Muscle layer of duodenum (tissue), 2 donors: ENCODE measurements around the gene LGI1.
A peak's percentile ranks its signal among the peaks of the same experiment; 100 is the strongest.

Source experiments
- H3K27ac ChIP-seq: one replicate; pipeline ENCODE4 v1.7.0; 2013; ENCODE audit warnings: mild to moderate bottlenecking, low read length
- H3K27me3 ChIP-seq: one replicate; pipeline ENCODE4 v1.7.0; 2013; ENCODE audit warnings: low read depth, mild to moderate bottlenecking, control low read depth, low read length
- H3K36me3 ChIP-seq, 2 donors: one replicate each; pipeline ENCODE4 v1.7.0; 2013; ENCODE audit warnings: low read length in 2 of 2, control low read depth in 1 of 2, mild to moderate bottlenecking in 1 of 2; ENCODE audit not compliant: insufficient read depth in 2 of 2, control insufficient read depth in 1 of 2
- H3K4me1 ChIP-seq, 2 donors: one replicate each; pipeline ENCODE4 v1.7.0; 2013; ENCODE audit warnings: low read length in 2 of 2, mild to moderate bottlenecking in 2 of 2, control low read depth in 1 of 2, moderate library complexity in 1 of 2; ENCODE audit not compliant: insufficient read depth in 2 of 2, control insufficient read depth in 1 of 2
- H3K4me3 ChIP-seq, 2 donors: one replicate each; pipeline ENCODE4 v1.7.0; 2013; ENCODE audit warnings: low read length in 2 of 2, low read depth in 1 of 2, mild to moderate bottlenecking in 1 of 2
- H3K9me3 ChIP-seq, 2 donors: one replicate each; pipeline ENCODE4 v1.7.0; 2013; ENCODE audit warnings: low read length in 2 of 2, control low read depth in 1 of 2, mild to moderate bottlenecking in 1 of 2; ENCODE audit not compliant: control insufficient read depth in 1 of 2
- donor health status: healthy.

The LGI1 gene

DNA sequence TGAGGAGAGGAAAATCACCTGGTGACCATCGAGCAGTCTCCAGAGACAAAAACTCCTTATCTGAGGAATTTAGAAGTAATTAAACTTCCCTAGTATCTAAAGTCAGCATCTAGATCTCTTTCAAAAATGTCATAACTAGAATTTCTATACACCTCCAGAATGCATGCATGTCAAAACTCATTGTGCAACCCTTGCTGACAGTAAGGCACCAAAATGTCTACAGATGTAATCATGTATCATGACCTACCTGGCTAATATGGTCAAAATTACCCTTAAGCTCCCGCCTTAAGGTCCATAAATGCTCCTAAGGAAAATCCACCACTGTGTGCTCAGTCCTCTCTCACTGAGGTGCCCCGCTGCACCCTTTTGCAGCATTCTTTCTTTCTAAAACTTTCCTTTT is 16.4 kb upstream of the LGI1 start:
- no peaks in the 10 kb centered on the region for H3K27me3 ChIP-seq
- no peaks in the 10 kb centered on the region for H3K9me3 ChIP-seq
- no peaks in the 10 kb centered on the region for H3K36me3 ChIP-seq
- H3K4me3 ChIP-seq, result no peak overlapping the region
- no peak overlapping the region for H3K27ac ChIP-seq
- H3K4me1 ChIP-seq, result no peaks in the 10 kb centered on the region

DNA sequence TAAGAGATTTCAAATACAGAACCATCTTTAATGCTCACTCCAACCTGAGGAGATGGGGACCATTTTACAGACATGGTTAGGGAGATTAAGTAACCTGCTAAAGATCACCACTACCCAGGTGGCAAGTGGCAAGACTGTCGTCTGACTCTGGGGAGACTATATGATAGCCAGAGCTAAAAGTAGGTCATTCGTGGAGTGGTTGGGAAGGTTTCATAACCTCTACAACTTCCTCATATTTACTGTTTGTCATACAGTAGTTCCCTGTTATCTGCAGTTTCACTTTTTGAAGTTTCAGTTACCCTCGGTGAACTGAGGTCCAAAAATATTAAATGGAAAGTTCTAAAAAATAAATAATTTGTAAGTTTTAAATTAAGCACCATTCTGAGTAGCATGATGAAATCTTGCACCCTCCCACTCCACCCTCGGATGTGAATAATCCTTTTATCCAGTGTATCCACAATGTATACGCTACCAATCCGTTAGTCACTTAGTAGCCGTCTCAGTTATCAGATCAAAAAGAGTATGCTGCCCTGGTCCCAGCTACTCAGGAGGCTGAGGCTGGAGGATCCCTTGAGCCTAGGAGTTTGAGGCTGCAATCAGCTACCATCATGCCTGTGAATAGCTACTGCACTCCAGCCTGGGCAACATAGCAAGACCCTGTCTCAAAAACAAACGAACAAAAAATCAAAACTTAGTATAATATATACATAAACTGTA is 14.9 kb upstream of the LGI1 start:
- Histone ChIP-seq H3K9me3 (no peaks in the 10 kb centered on the region), H3K4me3 (no peak overlapping the region), H3K27ac (no peak overlapping the region), H3K27me3 (no peaks in the 10 kb centered on the region), H3K36me3 (no peaks in the 10 kb centered on the region), H3K4me1 (peaks cover 0 to 7% of the 10 kb centered on the region in 2 donors)

- Histone ChIP-seq H3K27me3 (no peaks in the 10 kb centered on the region), H3K9me3 (no peaks in the 10 kb centered on the region), H3K4me1 (peaks cover 11 to 12% of the 10 kb centered on the region in 2 donors), H3K4me3 (no peak overlapping the region), H3K27ac (no peak overlapping the region), H3K36me3 (no peaks in the 10 kb centered on the region)
Observed at GRCh38 chr10:93745408-93746065, 12.2 kb upstream of the LGI1 start.

DNA sequence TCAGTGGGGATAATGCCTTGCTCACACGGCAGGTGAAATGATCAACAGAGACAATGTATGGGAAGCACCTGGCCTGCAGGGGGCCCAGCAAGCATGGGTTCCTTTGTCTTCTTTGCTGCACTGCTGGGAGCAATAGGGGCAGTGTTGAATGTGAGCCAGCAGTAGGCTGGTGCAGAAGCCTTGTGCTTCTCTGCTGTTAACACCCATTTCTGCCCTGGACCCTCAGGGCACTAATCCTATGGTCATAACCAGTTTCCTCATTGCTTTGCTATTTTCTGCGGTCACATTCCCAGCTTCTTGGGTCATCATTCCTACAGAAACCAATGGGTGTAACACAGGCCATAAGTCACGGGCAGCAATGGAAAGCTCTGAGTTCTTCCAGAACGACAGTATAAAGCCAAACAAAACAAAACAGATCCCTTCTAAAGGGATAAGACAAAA is 10.9 kb upstream of the LGI1 start:
- Histone ChIP-seq H3K27me3 (no peaks in the 10 kb centered on the region), H3K4me3 (no peak overlapping the region), H3K4me1 (peaks cover 12 to 16% of the 10 kb centered on the region in 2 donors), H3K27ac (no peak overlapping the region), H3K9me3 (no peaks in the 10 kb centered on the region), H3K36me3 (no peaks in the 10 kb centered on the region)

- no peaks in the 10 kb centered on the region for H3K36me3 ChIP-seq
- H3K4me3 ChIP-seq, result no peak overlapping the region
- no peaks in the 10 kb centered on the region for H3K9me3 ChIP-seq
- H3K4me1 ChIP-seq, result peaks cover 12 to 36% of the 10 kb centered on the region in 2 donors
- H3K27ac ChIP-seq, result no peak overlapping the region
- no peaks in the 10 kb centered on the region for H3K27me3 ChIP-seq
Observed at GRCh38 chr10:93749218-93749799, 8.4 kb upstream of the LGI1 start.

DNA sequence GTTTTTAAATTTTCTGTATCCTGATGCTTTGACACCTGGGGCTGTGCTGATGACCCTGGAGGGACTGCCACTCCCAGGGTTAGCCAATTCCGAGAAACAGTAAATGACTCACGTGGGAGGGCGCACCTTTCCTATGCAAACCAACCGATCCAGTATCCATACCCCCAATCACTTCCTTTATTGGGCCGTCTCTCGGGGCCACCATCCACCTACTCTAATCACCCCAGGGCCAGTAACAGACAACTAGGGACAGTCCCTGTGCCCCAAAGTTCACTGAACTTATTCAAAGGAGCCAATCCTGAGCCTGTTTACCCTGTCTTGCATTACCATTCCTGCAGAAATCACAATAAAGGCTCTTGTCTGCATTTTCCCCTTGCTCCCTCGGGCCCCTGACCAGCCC is 6.6 kb upstream of the LGI1 start:
- Histone ChIP-seq H3K4me1 (peaks cover 12 to 36% of the 10 kb centered on the region in 2 donors), H3K4me3 (no peak overlapping the region)

DNA sequence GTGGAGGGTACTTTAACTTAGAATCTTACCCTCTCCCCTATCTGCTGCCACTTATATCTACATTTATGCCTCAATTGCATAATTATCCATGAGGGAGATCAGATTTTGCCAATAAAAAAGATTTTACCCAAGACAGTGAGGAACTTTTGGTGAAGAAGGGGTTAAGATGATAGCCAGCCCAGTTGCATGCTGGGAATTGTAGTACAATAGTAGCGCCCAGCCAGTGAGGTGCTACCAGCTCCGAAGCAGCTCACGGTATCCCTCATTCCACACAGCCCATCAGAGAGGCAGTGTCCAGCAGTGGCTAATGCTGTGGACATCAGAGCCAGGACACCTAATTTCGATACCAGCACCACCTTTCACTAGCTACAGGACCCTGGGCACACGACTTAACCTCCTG is 5.9 kb upstream of the LGI1 start:
- Histone ChIP-seq H3K4me3 (peak overlapping the region; percentile 39 to 52), H3K36me3 (no peaks in the 10 kb centered on the region), H3K27me3 (no peaks in the 10 kb centered on the region), H3K9me3 (no peaks in the 10 kb centered on the region), H3K4me1 (peaks cover 9 to 36% of the 10 kb centered on the region in 2 donors), H3K27ac (no peak overlapping the region)

More for the DNA sequence above, 6.6 kb upstream of the LGI1 start:
- Histone ChIP-seq H3K27me3 (no peaks in the 10 kb centered on the region), H3K9me3 (no peaks in the 10 kb centered on the region), H3K27ac (no peak overlapping the region), H3K36me3 (no peaks in the 10 kb centered on the region)

DNA sequence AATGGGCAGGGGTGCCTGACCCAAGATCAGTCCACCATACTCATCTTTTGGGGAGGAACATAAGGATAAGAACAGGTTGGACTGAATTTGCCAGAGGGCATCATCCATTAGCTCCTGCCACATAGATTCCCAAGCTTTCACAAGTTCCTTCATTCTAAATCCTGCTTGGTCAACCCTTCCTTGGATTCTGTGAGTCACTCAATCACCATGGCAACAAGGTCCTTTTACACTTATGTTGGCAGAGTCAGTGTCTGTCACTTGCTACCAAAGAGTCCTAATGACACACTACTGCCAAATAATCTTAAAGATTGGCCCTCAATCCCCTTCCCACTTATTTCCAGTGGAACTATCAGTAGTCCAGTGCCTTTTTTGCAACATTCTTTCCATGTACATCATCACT is 5.0 kb upstream of the LGI1 start:
- H3K9me3 ChIP-seq, result no peaks in the 10 kb centered on the region
- no peak overlapping the region for H3K4me3 ChIP-seq
- H3K27ac ChIP-seq, result peak overlapping the region; percentile 46
- H3K4me1 ChIP-seq, result peaks cover 5 to 36% of the 10 kb centered on the region in 2 donors
- H3K27me3 ChIP-seq, result no peaks in the 10 kb centered on the region
- no peaks in the 10 kb centered on the region for H3K36me3 ChIP-seq

- no peaks in the 10 kb centered on the region for H3K9me3 ChIP-seq
- peaks cover 5 to 33% of the 10 kb centered on the region in 2 donors for H3K4me1 ChIP-seq
- no peak overlapping the region for H3K4me3 ChIP-seq
- H3K36me3 ChIP-seq, result no peaks in the 10 kb centered on the region
- no peak overlapping the region for H3K27ac ChIP-seq
- H3K27me3 ChIP-seq, result no peaks in the 10 kb centered on the region
Observed at GRCh38 chr10:93753621-93754250, 4.0 kb upstream of the LGI1 start.

DNA sequence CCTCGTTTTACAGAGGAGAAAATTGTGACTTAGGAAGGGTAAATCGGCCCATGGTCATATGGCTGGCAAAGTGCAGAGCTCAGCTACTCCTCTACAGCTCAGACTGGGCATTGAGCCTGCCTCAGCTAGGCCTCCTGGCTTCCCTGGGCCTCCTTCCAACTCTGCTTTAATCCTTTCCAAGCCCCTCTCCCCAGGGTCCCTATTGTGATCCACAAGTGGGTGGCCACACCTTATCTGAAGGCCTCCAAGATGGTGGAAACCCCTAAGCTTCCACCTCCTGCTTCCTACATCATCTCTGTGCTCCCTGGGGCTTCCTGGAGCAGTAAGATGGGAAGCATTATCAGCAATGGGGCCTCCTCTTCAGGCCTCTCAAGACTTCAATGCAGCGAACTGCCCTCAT is 3.0 kb upstream of the LGI1 start:
- Histone ChIP-seq H3K27ac (no peak overlapping the region), H3K36me3 (no peaks in the 10 kb centered on the region), H3K9me3 (no peaks in the 10 kb centered on the region), H3K27me3 (no peaks in the 10 kb centered on the region), H3K4me1 (peaks cover 0 to 24% of the 10 kb centered on the region in 2 donors), H3K4me3 (no peak overlapping the region)

DNA sequence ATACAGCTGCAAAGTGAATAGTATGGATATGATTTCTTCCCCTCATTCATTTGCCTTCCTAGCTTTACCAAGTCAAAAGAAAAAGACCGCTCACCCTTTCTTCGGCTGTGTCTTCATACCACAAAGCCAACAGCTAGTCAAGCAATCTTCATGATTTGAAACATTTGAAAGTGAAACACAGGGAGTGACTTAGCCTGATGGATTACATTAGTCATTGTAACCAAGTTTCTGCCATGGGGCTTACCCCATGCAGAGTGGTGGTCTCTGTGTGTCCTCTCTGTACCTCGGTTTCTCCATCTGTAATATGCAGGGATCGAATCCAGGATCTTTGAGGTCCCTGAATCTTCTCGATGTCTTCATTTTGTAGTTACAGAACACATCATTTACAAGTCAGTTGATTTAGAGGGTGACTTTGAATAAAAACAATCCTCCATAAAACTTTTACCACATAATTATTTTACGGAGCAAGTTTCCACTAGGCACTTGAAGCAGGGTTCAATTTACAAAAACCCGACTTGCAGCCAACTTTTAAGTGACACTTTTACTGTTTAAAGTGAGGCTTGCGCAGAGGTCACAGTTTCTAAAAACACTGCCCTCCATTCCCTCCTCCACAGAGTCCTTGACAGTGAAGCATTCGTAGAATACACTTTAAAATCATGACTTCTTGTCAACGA is 2.2 kb upstream of the LGI1 start:
- Histone ChIP-seq H3K4me3 (no peak overlapping the region), H3K27ac (no peak overlapping the region), H3K27me3 (no peaks in the 10 kb centered on the region), H3K4me1 (peaks cover 0 to 24% of the 10 kb centered on the region in 2 donors), H3K36me3 (no peaks in the 10 kb centered on the region), H3K9me3 (no peaks in the 10 kb centered on the region)
